K562 (cell line): Measurements from ENCODE around the gene DNAL4. TPM values are rescaled to one million over a fixed set of nuclear protein-coding genes. Genes with fewer than 3 reads are reported as not detected.
A peak's percentile ranks its signal among the peaks of the same experiment; 100 is the strongest.

Source experiments
- EHMT2 ChIP-seq: fragments of 450-650 bp; IDR thresholded peaks from 2 replicates; pipeline ENCODE4 v1.6.1; 2018; ENCODE audit warnings: antibody characterized with exemption
- ELK1 ChIP-seq: sonication (generic); formaldehyde crosslinking; IDR thresholded peaks from 2 replicates; pipeline ENCODE4 v1.8.1; 2022; ENCODE audit warnings: missing genetic modification reagents
- EP400 ChIP-seq: fragments of 450-650 bp; IDR thresholded peaks from 2 replicates; pipeline ENCODE4 v1.6.1; 2017; ENCODE audit warnings: antibody characterized with exemption, mild to moderate bottlenecking, moderate library complexity
- GTF2A2 ChIP-seq: IDR thresholded peaks from 2 replicates; pipeline ENCODE4 v1.6.1; 2016; ENCODE audit warnings: mild to moderate bottlenecking, missing genetic modification characterization, missing compliant biosample characterization
- HIVEP1 ChIP-seq: fragments of 250-450 bp; sonication (Bioruptor Pico); IDR thresholded peaks from 2 replicates; pipeline ENCODE4 v1.4.0; 2020; ENCODE audit warnings: mild to moderate bottlenecking
- KDM2B ChIP-seq: fragments of 250-450 bp; sonication (Bioruptor Pico); IDR thresholded peaks from 2 replicates; pipeline ENCODE4 v1.8.0; 2021; ENCODE audit warnings: mild to moderate bottlenecking, moderate library complexity
- MIER1 ChIP-seq: fragments of 450-650 bp; IDR thresholded peaks from 2 replicates; pipeline ENCODE4 v1.6.1; 2016; ENCODE audit warnings: antibody characterized with exemption, mild to moderate bottlenecking, low read depth
- NONO ChIP-seq, 2 experiments: fragments of 200-400 bp in 1 of 2; fragments of 450-650 bp in 1 of 2; formaldehyde crosslinking in 1 of 2; IDR thresholded peaks; 2 replicates each; pipeline ENCODE4 v1.6.1; 2017; ENCODE audit warnings: low read depth in 2 of 2, mild to moderate bottlenecking in 2 of 2, moderate library complexity in 2 of 2, low read length in 1 of 2
- OTX1 ChIP-seq: fragments of 450-650 bp; formaldehyde crosslinking; IDR thresholded peaks from 2 replicates; pipeline ENCODE4 v1.4.0; 2022; ENCODE audit warnings: mild to moderate bottlenecking
- POLR2AphosphoS5 ChIP-seq: IDR thresholded peaks from 2 replicates; pipeline ENCODE4 v1.6.1; 2011; ENCODE audit warnings: mild to moderate bottlenecking, low read depth, low read length, moderate library complexity; ENCODE audit not compliant: control insufficient read depth, insufficient read depth
- POLR3A ChIP-seq: IDR thresholded peaks from 2 replicates; pipeline ENCODE4 v1.6.1; 2011; ENCODE audit warnings: borderline replicate concordance, mild to moderate bottlenecking, moderate library complexity; ENCODE audit not compliant: insufficient read length, insufficient read depth; ENCODE audit errors: extremely low read depth
- PTRF ChIP-seq: fragments of 450-650 bp; IDR thresholded peaks from 2 replicates; pipeline ENCODE4 v1.6.1; 2016; ENCODE audit warnings: mild to moderate bottlenecking, missing genetic modification characterization, missing compliant biosample characterization
- RBM15 ChIP-seq: fragments of 200-400 bp; formaldehyde crosslinking; IDR thresholded peaks from 2 replicates; pipeline ENCODE4 v1.6.1; 2018; ENCODE audit warnings: mild to moderate bottlenecking, low read length, moderate library complexity; ENCODE audit not compliant: insufficient read depth
- RFX1 ChIP-seq: fragments of 450-650 bp; IDR thresholded peaks from 2 replicates; pipeline ENCODE4 v1.6.1; 2016; ENCODE audit warnings: mild to moderate bottlenecking, moderate library complexity
- SAFB ChIP-seq: fragments of 200-400 bp; formaldehyde crosslinking; IDR thresholded peaks from 2 replicates; pipeline ENCODE4 v1.6.1; 2017; ENCODE audit warnings: low read depth, low read length, borderline replicate concordance
- SMC3 ChIP-seq: conservative IDR thresholded peaks from 2 replicates; pipeline ENCODE4 v1.6.1; 2011; ENCODE audit warnings: low read depth, low read length, improper control_type of control experiment; ENCODE audit not compliant: insufficient read depth
- STAT5B ChIP-seq: fragments of 250-450 bp; sonication (Bioruptor Pico); IDR thresholded peaks from 2 replicates; pipeline ENCODE4 v1.8.0; 2021; ENCODE audit warnings: mild to moderate bottlenecking, inconsistent platforms
- SUPT5H ChIP-seq: fragments of 450-650 bp; IDR thresholded peaks from 2 replicates; pipeline ENCODE4 v1.6.1; 2016
- U2AF1 ChIP-seq: fragments of 200-400 bp; formaldehyde crosslinking; optimal IDR thresholded peaks from 2 replicates; pipeline ENCODE3; 2017; ENCODE audit warnings: mild to moderate bottlenecking, low read depth, low read length, moderate library complexity
- YY1 ChIP-seq, 3 experiments: IDR thresholded peaks; 2 replicates each; pipeline ENCODE4 v1.6.1; 2011; ENCODE audit warnings: low read length in 2 of 3, mild to moderate bottlenecking in 2 of 3, moderate library complexity in 2 of 3, borderline replicate concordance in 1 of 3, control low read depth in 1 of 3, low read depth in 1 of 3; ENCODE audit not compliant: insufficient read depth in 3 of 3, insufficient replicate concordance in 2 of 3, control insufficient read depth in 1 of 3, insufficient read length in 1 of 3; ENCODE audit errors: extremely low read depth in 1 of 3
- ZNF384 ChIP-seq: IDR thresholded peaks from 2 replicates; pipeline ENCODE4 v1.6.1; 2012; ENCODE audit warnings: low read depth, low read length, improper control_type of control experiment
- ZNF668 ChIP-seq: fragments of 250-450 bp; sonication (Bioruptor Pico); IDR thresholded peaks from 2 replicates; pipeline ENCODE4 v1.8.0; 2022; ENCODE audit warnings: mild to moderate bottlenecking, inconsistent platforms
- polyA plus RNA-seq, 8 experiments: library from polyadenylated mRNA; depleted of rRNA in 4 of 8; stranded (reverse) in 5 of 8; unstranded in 3 of 8; fragments of >200 nt; fragmentation: Nextera tagmentation in 2 of 8; fragmentation: Illumina TruSeq in 1 of 8; extraction: Ambion mirVana in 2 of 8; extraction: Trizol in 1 of 8; gene quantifications; 2 replicates each; pipeline versions ENCODE4 v1.2.1 to v1.2.3, GENCODE V29; 2011 to 2014; ENCODE audit warnings: inconsistent platforms in 1 of 8, missing spikeins in 1 of 8
- total RNA-seq, 7 experiments: library from RNA; depleted of rRNA in 6 of 7; stranded (reverse); fragments of >200 nt in 6 of 7; fragmentation: Illumina TruSeq in 2 of 7; extraction: Trizol in 2 of 7; gene quantifications; 2 replicates each; pipeline versions ENCODE4 v1.2.1 to v1.2.3, GENCODE V29; 2011 to 2021; ENCODE audit warnings: low replicate concordance in 1 of 7
- TF ChIP-seq, protein P1 (sequence below): fragments of 250-450 bp; sonication (Bioruptor Pico); IDR thresholded peaks from 2 replicates; pipeline ENCODE4 v1.8.0; 2022; ENCODE audit warnings: inconsistent platforms
- TF ChIP-seq, protein P2 (sequence below): sonication (generic); formaldehyde crosslinking; IDR thresholded peaks from 2 replicates; pipeline ENCODE4 v1.8.1; 2023; ENCODE audit warnings: mild to moderate bottlenecking, missing genetic modification reagents

The DNAL4 gene
- total and polyA plus RNA-seq, 9 of the 15 experiments (the other 6 are each of a cell fraction or from before 2014, with no cell fraction given), result 0.20 to 9.4 (median 5.2) TPM

DNA sequence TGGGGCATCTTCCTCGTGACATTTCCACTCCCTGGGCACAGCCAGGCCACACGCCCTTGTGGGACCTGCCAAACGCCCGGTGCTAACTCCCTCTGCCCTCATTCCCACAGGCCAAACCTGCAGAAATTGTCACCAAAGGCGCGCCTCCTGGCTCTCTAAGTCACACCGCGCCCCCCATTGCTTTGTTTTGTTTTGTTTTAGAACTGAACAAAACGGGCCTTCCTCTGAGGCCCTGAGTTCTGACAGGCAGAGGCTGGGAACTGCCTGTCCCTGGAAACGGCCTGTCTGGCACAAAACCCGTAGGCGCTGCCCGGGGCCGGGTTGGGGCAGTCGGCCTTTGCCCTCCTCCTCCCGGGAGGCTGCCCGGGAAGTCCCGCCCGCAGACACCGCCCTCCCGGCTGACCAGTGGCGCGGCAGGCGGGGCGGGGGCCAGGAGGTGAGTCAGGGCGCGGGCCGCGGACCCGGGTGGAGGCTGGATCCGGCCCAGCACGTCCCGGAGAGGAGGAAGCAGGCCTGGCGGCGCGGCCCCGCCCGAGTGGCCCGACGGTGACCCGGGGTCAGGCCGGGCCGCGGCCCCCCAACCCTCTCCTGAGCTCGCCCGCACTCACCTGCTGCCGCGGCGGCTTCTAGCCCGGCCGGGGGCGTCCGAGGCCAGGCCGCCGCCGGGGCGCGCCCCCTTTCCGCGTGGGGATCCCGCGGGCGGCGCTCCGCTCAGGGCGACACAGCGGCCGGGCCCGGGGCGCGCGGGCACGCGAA lies 38.6 kb downstream of the DNAL4 start (continued):
- TF ChIP-seq ELK1 (CRISPR knock-in tag), result no peak
- TF ChIP-seq KDM2B (CRISPR knock-in tag), result no peak
- no peak for TF ChIP-seq EHMT2
- TF ChIP-seq, protein P1, sequence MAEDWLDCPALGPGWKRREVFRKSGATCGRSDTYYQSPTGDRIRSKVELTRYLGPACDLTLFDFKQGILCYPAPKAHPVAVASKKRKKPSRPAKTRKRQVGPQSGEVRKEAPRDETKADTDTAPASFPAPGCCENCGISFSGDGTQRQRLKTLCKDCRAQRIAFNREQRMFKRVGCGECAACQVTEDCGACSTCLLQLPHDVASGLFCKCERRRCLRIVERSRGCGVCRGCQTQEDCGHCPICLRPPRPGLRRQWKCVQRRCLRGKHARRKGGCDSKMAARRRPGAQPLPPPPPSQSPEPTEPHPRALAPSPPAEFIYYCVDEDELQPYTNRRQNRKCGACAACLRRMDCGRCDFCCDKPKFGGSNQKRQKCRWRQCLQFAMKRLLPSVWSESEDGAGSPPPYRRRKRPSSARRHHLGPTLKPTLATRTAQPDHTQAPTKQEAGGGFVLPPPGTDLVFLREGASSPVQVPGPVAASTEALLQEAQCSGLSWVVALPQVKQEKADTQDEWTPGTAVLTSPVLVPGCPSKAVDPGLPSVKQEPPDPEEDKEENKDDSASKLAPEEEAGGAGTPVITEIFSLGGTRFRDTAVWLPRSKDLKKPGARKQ (CRISPR knock-in tag), result no peak
- TF ChIP-seq POLR2AphosphoS5, result no peak
- no peak for TF ChIP-seq STAT5B (CRISPR knock-in tag)
- no peak for TF ChIP-seq U2AF1
- no peak for TF ChIP-seq RBM15
- TF ChIP-seq RFX1, result no peak
- TF ChIP-seq OTX1, result no peak
- TF ChIP-seq, protein P2, sequence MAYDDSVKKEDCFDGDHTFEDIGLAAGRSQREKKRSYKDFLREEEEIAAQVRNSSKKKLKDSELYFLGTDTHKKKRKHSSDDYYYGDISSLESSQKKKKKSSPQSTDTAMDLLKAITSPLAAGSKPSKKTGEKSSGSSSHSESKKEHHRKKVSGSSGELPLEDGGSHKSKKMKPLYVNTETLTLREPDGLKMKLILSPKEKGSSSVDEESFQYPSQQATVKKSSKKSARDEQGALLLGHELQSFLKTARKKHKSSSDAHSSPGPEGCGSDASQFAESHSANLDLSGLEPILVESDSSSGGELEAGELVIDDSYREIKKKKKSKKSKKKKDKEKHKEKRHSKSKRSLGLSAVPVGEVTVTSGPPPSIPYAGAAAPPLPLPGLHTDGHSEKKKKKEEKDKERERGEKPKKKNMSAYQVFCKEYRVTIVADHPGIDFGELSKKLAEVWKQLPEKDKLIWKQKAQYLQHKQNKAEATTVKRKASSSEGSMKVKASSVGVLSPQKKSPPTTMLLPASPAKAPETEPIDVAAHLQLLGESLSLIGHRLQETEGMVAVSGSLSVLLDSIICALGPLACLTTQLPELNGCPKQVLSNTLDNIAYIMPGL (CRISPR knock-in tag), result no peak
- no peak for TF ChIP-seq POLR3A
- no peak for TF ChIP-seq SMC3
- no peak for TF ChIP-seq ZNF668 (CRISPR knock-in tag)
- no peak for TF ChIP-seq SUPT5H
- TF ChIP-seq EP400, result peak; percentile 19; the same call in 1 of the 2 replicates
- peak in 1 of 2 experiments; percentile 69; a peak in 2 of 4 replicates for TF ChIP-seq NONO (IDR thresholded peaks at IDR 0.05; ENCODE audit: low read depth in 2 of 2, low read length in 1 of 2)
- peak; percentile 59; the same call in 1 of the 2 replicates for TF ChIP-seq SAFB
- TF ChIP-seq MIER1, result no peak
- peak in 1 of 3 experiments; percentile 44 for TF ChIP-seq YY1 (IDR thresholded peaks at IDR 0.05; ENCODE audit: borderline replicate concordance in 1 of 3, control insufficient read depth in 1 of 3, extremely low read depth in 1 of 3, insufficient read depth in 3 of 3, insufficient read length in 1 of 3, insufficient replicate concordance in 2 of 3, low read depth in 1 of 3, low read length in 2 of 3)
- TF ChIP-seq ZNF384, result no peak
- no peak for TF ChIP-seq GTF2A2 (tag)
- no peak for TF ChIP-seq HIVEP1 (CRISPR knock-in tag)
- TF ChIP-seq PTRF, result no peak
